HEK293 (cell line): Measurements from ENCODE around the gene CCNK.

ENCODE experiments used
- YY1 ChIP-seq: fragments of 450-650 bp; formaldehyde crosslinking; IDR thresholded peaks from 2 replicates; pipeline ENCODE4 v1.5.1; 2018; ENCODE audit warnings: missing biosample characterization, missing genetic modification characterization
- ZBTB49 ChIP-seq: fragments of 450-650 bp; formaldehyde crosslinking; IDR thresholded peaks from 2 replicates; pipeline ENCODE4 v1.5.1; 2016; ENCODE audit warnings: missing biosample characterization, missing genetic modification characterization, low read depth
- ZNF184 ChIP-seq: fragments of 450-650 bp; IDR thresholded peaks from 2 replicates; pipeline ENCODE4 v1.5.1; 2018; ENCODE audit warnings: missing biosample characterization, mild to moderate bottlenecking, missing genetic modification characterization
- ZNF23 ChIP-seq: fragments of 450-650 bp; formaldehyde crosslinking; IDR thresholded peaks from 2 replicates; pipeline ENCODE4 v1.5.1; 2016; ENCODE audit warnings: missing biosample characterization, missing genetic modification characterization, borderline replicate concordance
- ZNF350 ChIP-seq: fragments of 450-650 bp; formaldehyde crosslinking; IDR thresholded peaks from 2 replicates; pipeline ENCODE4 v1.5.0; 2017; ENCODE audit warnings: missing biosample characterization, mild to moderate bottlenecking, missing genetic modification characterization
- ZNF529 ChIP-seq: fragments of 450-650 bp; formaldehyde crosslinking; IDR thresholded peaks from 2 replicates; pipeline ENCODE4 v1.5.1; 2017; ENCODE audit warnings: missing genetic modification characterization, missing biosample characterization; ENCODE audit not compliant: insufficient replicate concordance
- ZNF585B ChIP-seq: fragments of 450-650 bp; formaldehyde crosslinking; IDR thresholded peaks from 2 replicates; pipeline ENCODE4 v1.5.1; 2016; ENCODE audit warnings: missing biosample characterization, missing genetic modification characterization
- TF ChIP-seq, protein P1 (sequence below): fragments of 450-650 bp; formaldehyde crosslinking; IDR thresholded peaks from 2 replicates; pipeline ENCODE4 v1.5.1; 2016; ENCODE audit warnings: missing biosample characterization, missing genetic modification characterization
- TF ChIP-seq, protein P2 (sequence below): fragments of 450-650 bp; formaldehyde crosslinking; IDR thresholded peaks from 2 replicates; pipeline ENCODE4 v1.5.1; 2016; ENCODE audit warnings: missing biosample characterization, missing genetic modification characterization

GRCh38 chr14:99550387-99550992 lies 69.3 kb downstream of the CCNK start:
- TF ChIP-seq ZNF350 (tag by site-specific recombination) (no peak), YY1 (tag by site-specific recombination) (no peak), ZNF585B (tag by site-specific recombination) (no peak), ZNF23 (tag by site-specific recombination) (no peak), ZBTB49 (tag by site-specific recombination) (no peak), ZNF529 (tag by site-specific recombination) (no peak), ZNF184 (tag by site-specific recombination) (no peak)
- TF ChIP-seq, protein P1, sequence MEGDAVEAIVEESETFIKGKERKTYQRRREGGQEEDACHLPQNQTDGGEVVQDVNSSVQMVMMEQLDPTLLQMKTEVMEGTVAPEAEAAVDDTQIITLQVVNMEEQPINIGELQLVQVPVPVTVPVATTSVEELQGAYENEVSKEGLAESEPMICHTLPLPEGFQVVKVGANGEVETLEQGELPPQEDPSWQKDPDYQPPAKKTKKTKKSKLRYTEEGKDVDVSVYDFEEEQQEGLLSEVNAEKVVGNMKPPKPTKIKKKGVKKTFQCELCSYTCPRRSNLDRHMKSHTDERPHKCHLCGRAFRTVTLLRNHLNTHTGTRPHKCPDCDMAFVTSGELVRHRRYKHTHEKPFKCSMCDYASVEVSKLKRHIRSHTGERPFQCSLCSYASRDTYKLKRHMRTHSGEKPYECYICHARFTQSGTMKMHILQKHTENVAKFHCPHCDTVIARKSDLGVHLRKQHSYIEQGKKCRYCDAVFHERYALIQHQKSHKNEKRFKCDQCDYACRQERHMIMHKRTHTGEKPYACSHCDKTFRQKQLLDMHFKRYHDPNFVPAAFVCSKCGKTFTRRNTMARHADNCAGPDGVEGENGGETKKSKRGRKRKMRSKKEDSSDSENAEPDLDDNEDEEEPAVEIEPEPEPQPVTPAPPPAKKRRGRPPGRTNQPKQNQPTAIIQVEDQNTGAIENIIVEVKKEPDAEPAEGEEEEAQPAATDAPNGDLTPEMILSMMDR = no peak
- TF ChIP-seq, protein P2, sequence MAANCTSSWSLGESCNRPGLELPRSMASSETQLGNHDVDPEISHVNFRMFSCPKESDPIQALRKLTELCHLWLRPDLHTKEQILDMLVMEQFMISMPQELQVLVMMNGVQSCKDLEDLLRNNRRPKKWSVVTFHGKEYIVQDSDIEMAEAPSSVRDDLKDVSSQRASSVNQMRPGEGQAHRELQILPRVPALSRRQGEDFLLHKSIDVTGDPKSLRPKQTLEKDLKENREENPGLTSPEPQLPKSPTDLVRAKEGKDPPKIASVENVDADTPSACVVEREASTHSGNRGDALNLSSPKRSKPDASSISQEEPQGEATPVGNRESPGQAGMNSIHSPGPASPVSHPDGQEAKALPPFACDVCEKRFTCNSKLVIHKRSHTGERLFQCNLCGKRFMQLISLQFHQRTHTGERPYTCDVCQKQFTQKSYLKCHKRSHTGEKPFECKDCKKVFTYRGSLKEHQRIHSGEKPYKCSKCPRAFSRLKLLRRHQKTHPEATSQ (tag by site-specific recombination) = no peak
